HG03342 (cell line): ENCODE results near the gene UMODL1.

Experiments used
- ATAC-seq: cut with Tn5 transposase; IDR thresholded peaks from one replicate; pipeline ENCODE4 v1.9.1; 2021; ENCODE audit warnings: mild to moderate bottlenecking, moderate library complexity; ENCODE audit not compliant: unreplicated experiment

Gene UMODL1

GRCh38 chr21:42146821-42147220 lies 75.7 kb downstream of the UMODL1 start:
- no peak for ATAC-seq

- no peak for ATAC-seq
Measured at GRCh38 chr21:42147386-42148020, 76.4 kb downstream of the UMODL1 start.

DNA sequence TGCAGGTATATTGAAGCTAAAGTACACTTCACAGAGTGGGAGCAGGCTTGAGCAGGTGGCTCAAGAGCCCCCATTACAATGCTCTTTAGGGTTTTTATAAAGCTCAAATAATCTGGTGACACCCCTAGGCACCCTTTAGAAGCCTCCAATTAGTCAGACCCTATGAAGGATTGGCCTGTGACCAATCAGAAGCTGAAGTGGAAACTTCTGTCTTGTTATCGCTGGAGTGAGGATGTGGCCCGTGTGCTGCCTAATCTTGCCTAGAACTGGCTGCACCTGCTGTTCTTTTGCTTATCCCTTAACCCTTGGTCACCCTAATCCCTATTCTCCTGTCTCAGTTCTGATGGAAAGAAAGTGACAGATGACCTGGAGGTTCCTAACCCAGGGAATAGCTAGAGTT lies 77.0 kb downstream of the UMODL1 start:
- no peak for ATAC-seq

DNA sequence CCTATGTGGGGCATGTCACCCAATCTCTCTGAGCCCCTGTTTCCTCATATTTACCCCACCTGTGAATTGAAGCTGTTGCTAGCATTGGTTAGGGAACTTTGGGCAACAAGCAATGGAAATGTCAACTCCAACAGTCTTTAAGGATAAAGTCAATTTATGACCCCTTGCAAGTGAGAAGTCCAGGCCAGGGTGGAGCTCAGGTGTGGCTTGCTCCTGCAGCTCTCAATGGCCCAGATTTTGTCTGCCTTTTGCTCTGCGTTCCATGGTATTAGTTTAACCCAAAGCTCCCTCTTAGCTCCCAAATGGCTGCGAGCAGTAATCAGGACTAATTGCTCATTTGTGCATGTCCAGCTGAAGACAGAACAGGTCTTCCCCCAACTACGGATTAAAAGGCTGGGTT lies 77.5 kb downstream of the UMODL1 start:
- ATAC-seq: no peak

GRCh38 chr21:42149656-42150473 lies 78.7 kb downstream of the UMODL1 start:
- no peak for ATAC-seq

DNA sequence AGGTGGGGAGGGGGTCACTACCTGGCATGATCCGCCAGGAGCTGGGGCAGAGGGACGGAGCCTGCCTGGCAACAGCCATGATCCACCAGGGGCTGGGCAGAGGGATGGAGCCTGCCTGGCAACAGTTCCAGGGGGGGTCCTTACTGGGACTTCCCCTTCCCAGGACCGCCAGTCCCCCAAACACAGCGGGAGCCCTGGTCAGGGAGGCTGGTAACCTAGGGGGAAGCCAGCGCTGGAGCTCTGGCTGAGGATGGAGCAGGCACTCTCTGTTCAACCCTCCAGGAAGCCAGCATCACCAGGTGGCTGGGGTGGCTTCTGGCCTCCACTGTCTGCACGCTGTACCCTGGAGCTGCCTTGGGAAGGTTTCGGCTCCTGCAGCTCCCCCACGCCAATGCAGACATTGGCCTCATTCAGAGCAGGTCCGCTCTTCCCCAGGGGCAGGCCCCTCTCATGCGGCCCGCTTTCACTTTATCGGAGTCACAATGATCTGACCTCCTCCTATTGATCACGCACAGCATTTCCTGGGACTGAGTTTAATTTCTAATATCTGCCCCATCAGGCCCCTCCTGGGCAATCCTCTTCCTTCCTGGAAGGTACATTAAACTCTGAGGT lies 79.5 kb downstream of the UMODL1 start:
- ATAC-seq: no peak

GRCh38 chr21:42151148-42151947 lies 80.2 kb downstream of the UMODL1 start:
- ATAC-seq: no peak

GRCh38 chr21:42151948-42152220 lies 80.8 kb downstream of the UMODL1 start:
- no peak for ATAC-seq

DNA sequence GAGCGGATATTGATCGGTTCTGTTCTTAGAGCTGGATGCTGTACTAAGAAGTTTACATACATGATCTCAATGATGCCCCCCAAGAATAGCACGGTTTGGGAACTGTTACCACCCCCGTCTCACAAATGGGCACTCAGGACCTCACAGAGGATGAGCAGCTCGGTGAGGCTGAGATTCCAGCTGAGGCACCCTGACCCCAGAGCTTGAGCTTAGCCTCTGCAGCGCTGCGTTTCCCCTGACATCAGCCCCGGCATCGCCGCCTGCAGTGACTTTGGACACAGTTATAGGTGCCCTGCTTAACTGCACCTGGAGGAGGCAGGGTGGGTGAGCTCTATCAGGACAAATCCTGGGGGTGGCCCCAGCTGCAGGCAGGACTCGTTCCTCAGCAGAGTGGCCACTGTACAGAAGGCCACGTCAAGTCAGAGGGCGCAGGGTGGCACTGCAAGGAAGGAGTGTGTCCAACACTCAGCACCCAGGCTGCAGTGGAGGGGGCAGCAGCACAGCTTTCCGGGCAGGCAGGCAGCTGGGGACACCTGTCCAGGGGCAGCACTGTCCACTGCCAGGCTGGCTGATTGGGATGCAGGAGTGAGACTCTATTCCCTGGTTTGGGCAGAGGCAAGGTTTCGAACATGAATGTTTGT lies 82.0 kb downstream of the UMODL1 start:
- no peak for ATAC-seq

GRCh38 chr21:42153746-42154145 lies 82.6 kb downstream of the UMODL1 start:
- no peak for ATAC-seq

DNA sequence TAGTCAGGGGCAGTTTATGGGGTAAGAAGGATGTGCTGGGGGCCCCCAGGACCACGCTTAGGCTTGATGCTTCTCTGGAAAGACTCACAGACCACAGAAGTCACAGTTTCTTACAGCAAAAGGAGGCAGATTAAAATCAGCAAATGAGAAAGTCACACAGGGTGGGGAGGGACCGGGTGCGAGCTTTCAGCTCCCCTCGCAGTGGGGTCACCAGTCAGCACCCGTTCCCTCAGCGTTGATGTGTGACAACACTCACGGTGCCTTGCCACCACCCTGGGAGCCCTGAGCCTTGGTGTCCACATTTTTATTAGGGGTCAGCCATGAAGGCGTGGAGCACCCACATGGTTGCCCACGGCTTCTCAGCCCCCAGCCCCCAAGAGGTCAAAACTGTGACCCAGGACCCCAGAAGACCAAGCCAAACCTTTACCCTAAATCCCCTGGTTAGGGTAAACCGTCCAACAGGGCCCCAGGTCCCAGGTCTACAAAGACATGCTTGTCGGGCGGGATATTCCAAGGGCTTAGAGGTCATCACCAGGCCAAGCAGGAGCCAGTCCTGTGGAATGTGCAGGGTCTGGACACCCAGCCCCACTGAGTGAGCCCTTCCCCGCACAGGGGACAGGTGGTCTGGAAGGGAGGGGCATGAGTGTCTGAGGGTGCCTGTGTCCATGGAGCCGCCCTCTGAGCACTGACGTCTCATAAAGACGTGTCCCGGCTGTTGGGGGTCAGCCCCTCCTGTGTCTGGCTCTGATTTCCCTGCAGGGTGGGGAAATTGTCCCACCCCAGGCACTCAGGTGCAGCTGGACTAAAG lies 83.3 kb downstream of the UMODL1 start:
- no peak for ATAC-seq

GRCh38 chr21:42155045-42155855 lies 84.1 kb downstream of the UMODL1 start:
- no peak for ATAC-seq

DNA sequence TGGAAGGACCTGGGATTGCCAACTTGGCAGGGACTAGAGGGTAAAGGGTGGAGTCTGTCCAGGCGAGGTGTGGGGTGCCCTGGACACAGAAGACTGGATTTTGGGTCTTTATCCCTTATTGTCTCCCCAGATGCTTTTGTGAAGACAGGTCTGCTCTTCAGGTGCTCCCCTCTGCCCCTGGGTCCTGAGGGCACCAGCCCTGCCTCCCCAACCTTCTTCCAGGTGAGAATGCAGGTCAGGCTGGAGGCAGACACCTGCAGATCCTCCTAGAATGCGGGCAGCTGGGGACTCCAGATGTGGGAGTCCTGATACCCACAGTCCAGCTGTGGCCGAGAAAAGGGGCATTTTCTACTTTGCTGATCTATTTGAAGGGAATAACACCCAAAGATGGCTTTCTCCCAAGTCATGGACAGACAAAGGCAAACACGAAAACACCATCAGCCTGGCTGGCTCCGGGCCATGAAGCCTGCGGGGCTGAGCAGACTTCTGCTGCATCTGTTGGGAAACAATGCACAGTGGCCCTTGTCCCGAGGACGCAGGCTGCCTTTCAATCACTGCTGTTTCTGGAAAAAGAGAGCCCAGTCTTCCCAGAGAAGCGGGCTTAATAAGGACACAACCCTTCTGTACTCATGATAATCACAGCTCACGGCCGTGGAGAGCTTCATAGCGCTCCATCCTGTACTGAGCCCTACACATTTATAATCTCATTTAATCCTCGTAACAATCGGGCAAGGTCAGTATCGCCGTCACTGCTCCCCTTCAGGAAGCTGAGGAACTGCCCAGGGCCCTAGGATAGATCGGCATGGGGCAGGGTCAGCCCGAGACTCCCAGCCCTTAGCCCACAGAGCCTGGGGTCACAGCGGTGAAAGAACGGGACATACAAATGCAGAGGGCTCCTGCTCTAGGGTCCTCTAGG lies 85.8 kb downstream of the UMODL1 start:
- no peak for ATAC-seq

DNA sequence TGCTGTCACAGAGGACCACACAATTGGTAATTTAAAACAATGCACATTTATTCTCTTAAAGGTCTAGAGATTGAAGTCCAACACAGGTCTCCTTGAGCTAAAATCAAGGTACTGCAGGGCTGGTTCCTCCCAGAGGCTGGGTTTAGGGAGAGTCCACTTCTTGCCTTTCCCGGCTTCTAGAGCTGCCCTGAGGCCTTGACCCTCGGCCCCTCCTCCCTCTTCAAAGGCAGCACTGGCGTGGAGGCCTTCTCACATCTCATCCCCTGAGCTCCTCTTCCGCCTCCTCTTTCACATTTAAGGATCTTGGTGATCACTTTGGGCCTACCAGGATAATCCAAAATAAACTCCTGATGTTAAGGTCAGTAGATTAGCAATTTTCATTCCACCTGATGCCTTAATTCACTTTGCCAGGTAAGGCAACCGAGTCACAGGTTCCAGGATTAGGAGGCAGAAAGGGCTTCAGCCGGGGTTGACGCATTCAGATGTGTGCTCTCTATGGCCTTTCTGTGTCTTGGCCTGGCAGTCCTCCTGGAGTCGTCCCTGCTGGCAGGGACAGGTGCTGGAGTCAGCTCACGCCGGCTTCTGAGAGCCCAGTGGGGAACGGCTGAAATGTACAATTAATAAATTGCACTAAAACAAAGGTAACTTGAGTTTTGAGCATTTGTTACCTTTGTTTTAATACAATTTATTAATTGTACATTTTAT lies 86.6 kb downstream of the UMODL1 start:
- no peak for ATAC-seq

- ATAC-seq: no peak
Measured at GRCh38 chr21:42158846-42159245, 87.7 kb downstream of the UMODL1 start.

- no peak for ATAC-seq
Measured at GRCh38 chr21:42159560-42160110, 88.5 kb downstream of the UMODL1 start.

GRCh38 chr21:42160111-42160721 lies 89.1 kb downstream of the UMODL1 start:
- no peak for ATAC-seq
